GM08714 (cell line): ENCODE results near the gene NRIP2.

Experiments
- H3K4me3 ChIP-seq: fragments of 200-500 bp; sonication (Bioruptor generic); 2 replicates; pipeline ENCODE4 v1.5.1; 2014; ENCODE audit warnings: mild to moderate bottlenecking, low read length, inconsistent platforms
- ZNF274 ChIP-seq: IDR thresholded peaks from 2 replicates; pipeline ENCODE4 v1.6.1; 2012; ENCODE audit warnings: mild to moderate bottlenecking, low read depth, low read length

Gene NRIP2

DNA sequence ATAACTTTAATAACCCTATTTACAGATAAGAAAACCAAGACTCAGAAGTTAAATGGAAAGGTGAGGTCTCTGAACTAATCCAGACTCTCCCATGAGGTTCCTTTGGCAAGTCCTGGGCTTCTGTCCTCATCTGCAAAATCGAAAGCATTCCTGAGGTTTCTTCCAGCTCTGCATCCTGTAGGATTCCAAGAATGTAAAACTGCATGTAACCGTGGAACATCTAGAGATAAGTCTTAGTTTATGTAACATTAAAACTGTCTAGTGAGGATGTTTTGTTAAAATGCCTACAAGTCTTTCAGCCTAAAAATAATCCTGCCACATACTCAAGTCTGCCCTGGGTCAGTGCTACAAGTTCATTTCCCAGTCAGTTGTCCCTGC lies 29.7 kb downstream of the NRIP2 start:
- TF ChIP-seq ZNF274 = no peak

DNA sequence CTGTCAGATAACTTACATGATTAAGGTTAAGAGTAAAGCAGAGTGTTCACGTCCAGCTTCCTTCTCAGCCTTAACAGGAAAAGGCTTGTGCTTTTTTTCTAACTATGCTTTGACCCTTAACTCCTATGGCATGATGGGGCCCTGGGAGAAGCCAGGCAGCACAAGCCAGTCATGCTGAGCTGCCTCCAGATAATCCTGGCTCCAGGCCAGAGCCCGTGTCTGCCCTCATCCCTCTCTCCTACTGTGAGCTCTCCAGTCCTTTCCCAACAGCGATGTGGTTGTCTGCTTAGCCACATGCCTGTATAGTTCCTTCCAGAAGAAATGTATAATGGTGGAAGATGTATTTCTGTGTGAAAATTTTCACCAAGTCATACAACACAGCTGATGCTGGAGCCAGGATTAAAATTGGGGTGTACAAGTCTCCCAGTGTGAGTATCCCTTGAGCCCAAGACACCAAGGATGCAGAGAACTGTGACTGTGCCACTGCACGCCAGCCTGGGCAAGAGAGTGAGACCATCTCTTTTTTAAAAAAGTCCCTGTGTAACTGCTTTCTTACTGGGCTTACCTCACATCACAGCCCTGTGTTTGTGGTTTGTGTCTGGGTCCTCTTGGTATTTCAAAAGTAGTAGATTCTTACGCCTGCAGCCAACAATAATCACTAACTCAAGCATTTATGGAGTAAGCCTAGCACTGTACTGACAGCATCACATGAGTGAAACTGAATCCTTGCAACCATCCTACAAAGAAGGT lies 30.3 kb downstream of the NRIP2 start:
- no peak for TF ChIP-seq ZNF274
- H3K4me3 ChIP-seq = no peak overlapping the region

More for the DNA sequence above, 29.7 kb downstream of the NRIP2 start:
- no peak overlapping the region for H3K4me3 ChIP-seq

DNA sequence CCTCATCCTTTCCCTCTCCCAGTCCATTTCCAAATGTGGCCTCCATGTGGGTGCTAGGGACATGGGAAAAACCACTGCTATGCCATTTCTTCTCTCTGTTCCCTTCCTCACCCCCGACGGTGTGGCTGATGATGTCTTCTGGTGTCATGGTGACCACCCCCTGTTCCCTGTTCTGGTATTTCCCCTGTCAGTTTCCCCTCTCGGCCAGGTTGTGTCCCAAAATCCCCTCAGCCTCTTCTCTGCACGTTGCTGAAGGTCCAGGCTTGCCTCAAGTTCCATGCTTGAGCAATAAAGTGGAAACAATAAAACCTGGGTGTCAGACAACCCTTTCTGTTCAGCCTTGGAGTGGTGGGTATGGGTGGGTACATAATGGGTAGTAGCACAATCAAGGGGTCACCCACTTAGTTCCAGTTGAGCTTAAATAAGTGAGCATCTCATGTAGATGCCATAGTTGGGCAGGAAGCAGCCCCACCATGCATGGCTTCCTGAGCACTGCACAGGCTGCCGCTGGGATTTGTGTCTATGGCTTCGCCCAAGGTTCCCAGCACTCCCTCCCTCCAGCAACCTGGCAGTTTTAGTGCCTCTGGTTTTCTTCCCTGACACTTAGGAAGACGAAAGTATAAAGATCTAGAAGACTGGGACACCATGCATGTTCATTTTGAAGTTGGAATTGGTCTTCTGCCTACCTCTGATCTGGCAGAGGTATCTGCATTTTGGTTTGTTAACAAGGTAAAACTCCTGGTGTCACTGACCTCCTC lies 31.0 kb downstream of the NRIP2 start:
- H3K4me3 ChIP-seq = no peak overlapping the region
- no peak for TF ChIP-seq ZNF274

DNA sequence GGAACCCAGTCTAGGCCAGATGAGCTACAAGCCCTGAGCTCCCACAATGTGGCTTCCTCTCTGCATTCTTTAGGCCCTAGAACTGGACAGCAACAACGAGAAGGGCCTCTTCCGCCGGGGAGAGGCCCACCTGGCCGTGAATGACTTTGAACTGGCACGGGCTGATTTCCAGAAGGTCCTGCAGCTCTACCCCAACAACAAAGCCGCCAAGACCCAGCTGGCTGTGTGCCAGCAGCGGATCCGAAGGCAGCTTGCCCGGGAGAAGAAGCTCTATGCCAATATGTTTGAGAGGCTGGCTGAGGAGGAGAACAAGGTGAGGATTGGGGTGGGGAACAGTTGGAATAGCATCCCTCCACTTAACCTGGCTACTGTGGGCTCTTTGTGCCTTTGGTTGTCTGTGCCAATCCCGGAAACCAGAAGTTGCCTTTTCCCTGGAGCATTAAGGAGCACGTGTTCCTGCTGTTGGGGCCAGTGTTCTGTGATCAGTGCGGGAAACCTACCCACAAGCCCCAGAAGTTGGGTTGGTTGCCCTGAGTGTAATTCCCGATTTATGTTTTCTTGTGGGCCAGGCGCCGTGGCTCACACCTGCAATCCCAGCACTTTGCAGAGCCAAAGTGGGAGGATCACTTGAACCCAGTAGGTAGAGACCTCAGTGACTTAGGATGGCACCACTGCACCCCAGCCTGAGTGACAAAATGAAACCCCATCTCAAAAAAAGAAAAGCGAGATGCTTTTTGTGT lies 33.6 kb downstream of the NRIP2 start:
- no peak overlapping the region for H3K4me3 ChIP-seq
- TF ChIP-seq ZNF274 = no peak

DNA sequence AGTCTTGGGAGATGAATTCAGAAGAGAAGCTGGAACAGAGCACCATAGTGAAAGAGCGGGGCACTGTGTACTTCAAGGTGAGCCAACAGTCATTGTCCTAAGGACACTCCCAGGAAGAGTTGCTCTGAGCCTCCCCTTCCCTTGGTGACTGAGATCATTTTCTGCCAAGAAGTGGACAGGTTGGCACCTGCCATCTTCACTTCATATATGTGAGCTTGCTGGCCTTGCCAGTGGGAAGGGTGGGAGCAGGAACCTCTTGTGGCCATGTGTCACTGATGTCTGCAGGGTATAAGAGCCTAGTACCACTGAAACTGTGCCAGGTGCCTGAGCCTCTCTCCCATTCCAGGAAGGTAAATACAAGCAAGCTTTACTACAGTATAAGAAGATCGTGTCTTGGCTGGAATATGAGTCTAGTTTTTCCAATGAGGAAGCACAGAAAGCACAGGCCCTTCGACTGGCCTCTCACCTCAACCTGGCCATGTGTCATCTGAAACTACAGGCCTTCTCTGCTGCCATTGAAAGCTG lies 34.7 kb downstream of the NRIP2 start:
- no peak for TF ChIP-seq ZNF274
- no peak overlapping the region for H3K4me3 ChIP-seq

DNA sequence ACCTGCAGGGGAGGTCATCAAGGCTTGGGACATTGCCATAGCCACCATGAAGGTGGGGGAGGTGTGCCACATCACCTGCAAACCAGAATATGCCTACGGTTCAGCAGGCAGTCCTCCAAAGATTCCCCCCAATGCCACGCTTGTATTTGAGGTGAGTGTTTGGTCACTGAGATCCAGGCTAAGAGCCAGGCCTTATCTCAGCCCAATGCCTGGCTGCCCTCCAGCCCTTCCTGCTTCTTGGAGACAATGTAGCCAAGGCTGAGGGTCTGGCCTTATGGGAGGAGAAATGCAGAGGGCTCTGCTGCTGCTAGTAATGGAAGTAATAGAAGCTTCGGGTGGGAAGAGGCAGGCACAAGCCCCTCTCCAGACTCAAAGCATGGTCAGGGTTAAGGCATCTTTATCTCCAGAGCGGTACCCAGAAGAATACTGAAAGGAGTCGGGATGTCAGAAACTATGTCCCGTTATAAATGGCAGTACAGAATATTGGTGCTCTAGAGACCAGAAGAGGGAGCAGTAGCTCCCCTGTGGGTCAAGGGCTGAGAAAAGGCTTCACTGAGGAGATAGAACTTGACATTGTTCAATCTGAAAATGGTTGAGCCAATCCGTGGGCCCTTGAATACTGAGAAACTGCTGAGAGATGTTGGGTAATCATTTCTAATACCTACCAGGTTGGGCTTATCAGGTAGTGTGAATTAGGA lies 37.0 kb downstream of the NRIP2 start:
- H3K4me3 ChIP-seq = no peak overlapping the region
- no peak for TF ChIP-seq ZNF274

DNA sequence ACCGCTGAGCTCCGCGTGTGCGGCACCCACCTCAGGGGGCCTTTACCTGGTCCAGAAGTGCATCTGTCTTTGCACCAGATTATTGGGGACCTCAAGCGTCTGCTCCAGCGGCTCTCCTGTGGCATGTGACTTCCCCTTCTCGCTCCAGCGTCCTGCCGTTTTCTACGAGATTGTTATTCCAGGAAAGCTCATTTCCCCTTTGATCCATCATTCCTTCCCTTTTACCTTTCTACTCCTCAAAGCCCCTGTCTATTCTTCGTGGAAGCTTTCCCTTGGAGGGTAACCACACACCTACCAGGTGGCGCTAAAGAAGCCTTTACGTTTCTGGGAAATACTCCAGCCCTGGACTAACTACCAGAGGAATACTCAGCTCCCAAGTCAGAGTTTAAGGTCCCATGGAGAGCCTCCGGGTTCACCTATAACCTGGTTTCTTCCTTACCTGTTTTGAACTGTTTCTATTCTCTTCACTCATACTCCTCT lies 38.6 kb downstream of the NRIP2 start:
- H3K4me3 ChIP-seq = peak overlapping the region; percentile 75
- TF ChIP-seq ZNF274 = no peak

DNA sequence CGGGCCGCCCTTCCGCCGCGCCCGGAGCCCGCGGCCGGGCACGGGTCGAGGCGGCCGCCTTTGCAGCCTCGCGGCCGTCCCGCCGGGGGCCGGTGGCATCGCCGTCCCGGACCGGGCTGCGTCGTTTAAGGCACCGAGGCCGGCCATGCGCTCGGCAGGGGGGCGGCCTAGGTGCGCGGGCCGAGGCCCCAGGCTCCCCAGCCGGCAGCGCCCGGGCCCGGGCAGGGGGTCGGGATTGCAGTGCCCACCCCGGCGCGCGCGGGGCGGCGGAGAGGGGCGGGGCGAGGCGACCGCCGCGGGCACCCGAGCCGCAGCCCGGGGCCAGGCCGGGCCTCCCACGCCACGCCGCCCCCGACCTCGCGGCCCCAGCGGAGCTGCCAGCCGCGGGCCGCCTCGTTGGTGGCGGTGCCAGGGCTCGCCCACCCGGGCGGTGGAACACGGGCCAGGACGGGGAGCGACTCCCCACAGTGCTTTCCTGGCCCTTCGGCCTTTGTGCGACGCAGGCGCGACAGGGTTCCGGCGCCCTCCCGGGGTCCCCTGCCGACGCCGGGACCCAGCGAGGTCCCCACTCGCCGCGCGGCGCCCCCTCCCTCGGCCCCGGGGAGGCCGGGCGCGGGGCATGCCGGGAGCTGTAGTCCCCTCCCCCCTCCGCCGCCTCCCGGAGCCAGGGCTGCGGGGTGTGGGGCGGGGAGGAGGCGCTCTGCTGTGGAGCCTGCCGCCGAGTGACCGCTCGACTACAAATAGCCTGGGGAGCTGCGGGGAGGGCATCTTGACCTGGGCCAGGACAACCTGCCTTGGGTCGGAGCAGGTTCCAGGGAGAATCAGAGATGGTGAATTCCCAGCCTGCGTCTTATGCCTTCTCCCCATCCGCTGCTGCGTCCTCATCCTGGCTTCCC lies 39.3 kb downstream of the NRIP2 start:
- no peak for TF ChIP-seq ZNF274
- H3K4me3 ChIP-seq = peak overlapping the region; percentile 75

DNA sequence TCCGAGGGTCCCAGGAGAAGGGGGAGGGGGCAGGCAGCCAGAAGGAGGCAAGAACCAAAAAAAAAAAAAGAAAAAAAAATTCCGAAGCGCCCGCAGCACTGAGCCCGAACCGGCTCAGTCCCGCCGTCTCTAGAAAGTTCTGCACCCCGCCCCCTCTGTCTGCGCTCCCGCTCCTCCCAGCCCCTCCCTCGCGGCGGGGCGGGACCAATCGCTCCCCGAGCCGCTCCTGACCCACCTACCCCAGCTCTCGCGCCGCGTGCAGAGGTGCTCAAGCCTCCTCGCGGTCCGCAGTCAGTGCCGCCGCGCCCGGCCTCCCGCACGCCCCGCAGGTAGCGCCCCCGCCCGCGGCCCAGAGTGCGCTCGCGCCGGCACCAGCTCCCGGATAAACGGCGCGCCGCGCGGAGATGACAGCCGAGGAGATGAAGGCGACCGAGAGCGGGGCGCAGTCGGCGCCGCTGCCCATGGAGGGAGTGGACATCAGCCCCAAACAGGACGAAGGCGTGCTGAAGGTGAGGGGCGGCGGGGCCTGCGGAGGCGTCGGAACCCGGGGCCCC lies 40.0 kb downstream of the NRIP2 start, which contains the start of gene FKBP4:
Gene FKBP4, plus strand, starts transcription at position 235 of the 554 bp plus-strand sequence. Its CDS starts 170 bp downstream, at position 405.
- no peak for TF ChIP-seq ZNF274

DNA sequence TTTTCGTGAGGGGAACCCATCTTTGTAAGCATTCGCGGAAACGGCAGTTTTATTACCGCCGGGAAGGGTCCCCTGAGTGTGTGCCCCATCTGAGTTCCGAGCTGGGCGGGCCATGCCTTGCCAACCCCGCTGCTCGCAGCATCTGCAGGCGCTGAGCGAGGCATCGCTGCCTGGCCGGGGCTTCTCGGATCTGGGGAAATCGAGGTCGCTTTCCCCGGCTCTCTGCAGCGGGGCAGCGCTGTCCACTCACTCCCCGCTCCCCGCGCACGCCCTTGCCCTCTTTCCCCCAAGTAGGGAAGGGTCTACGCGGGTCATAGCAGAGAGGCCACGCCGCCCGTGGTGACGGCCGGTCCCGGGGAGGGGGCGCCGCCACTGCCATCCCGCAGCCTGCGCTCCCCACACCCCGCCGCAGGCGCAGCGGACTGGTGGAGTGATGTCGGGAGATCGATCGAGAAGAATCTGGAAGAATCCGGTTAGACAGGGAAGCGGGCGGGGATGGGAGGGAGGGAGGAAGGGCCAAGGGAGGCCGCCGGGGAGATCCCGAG lies 40.6 kb downstream of the NRIP2 start:
- no peak for TF ChIP-seq ZNF274
- peak overlapping the region; percentile 75; the same call in 1 of the 2 replicates for H3K4me3 ChIP-seq

More for the DNA sequence above, 40.0 kb downstream of the NRIP2 start, which contains the start of gene FKBP4:
- peak within 1 kb of the TSS; percentile 75 for H3K4me3 ChIP-seq

DNA sequence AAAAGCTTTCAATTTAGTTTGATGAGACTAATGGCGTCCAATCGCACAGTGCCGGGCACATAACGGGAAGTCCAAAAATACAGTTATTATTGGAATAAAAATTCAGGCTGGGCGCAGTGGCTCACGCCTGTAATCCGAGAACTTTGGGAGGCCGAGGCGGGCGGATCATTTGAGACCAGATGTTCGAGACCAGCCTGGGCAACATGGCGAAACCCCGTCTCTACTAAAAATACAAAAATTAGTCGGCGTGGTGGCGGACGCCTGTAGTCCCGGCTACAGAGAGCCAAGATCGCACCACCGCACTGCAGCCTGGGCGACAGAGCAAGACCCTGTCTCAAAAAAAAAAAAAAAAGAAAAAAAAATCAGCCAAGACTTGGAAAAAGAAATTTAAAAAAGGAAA lies 41.3 kb downstream of the NRIP2 start:
- H3K4me3 ChIP-seq = no peak overlapping the region
- no peak for TF ChIP-seq ZNF274
